Hematopoietic multipotent progenitor cell treated with erythropoietin and hydrocortisone succinate and interleukin-3 and kit ligand, for 17 days (in vitro differentiated cells): Measurements from ENCODE around the gene CUX1.
"Not testable (repeated sequence)": the region's sequence is repeated elsewhere in the genome, so short reads cannot be mapped to it uniquely, and the experiment has no call there.

Experiments used
- DNase-seq: peaks from one replicate; pipeline ENCODE4 v3.0.0-alpha.2; 2015; ENCODE audit warnings: low spot score

The CUX1 gene

DNA sequence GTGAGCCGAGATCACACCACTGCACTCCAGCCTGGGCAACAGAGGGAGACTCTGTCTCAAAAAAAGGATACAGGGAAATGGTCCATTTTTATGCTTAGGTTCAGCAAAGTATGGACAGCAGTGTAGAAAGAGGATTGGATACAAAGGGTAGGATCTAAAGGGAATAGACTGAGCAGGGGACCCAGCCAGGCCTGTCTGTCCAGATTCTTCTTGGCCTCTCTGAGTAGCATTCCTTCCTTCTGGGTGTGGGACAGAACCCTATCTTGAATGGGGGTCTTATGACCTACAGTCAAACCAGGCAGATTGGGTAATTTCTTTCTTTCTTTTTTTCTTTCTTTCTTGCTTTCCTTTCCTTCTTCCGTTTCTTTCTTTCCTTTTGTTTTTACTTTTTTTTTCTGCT is 494.9 kb downstream of the CUX1 start:
- DNase-seq, result no peak

DNA sequence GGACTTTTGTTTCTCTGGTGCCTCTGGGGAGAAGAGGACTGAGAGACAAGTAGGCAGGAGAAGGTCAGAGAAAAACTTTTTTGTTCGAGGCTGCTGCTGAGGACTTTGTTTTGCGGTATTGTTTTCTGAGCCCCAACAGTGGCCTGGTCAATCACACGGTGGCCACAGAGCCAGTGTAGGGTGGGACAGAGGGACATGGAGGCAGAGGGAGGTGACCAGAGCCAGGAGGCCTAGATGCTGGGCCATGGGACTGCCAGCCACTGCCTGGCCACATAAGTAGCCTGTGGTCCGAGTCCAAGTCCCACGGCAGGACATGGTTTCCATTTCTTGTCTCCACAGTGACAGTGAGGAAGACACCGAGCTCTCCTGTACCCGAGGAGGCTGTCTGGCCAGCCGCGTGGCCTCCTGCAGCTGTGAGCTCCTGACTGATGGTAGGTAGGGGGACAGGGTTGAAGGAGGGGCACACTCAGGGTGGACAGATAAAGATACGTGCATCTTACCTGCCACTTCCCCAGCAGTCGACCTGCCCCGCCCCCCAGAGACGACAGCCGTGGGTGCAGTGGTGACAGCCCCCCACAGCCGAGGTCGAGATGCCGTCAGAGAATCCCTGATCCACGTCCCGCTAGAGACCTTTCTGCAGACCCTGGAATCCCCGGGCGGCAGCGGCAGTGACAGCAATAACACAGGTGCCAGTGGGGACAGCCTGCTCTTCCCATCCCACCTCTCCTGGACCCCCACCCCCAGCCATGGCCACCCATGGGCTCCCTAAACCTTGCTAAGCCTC is 496.8 kb downstream of the CUX1 start:
- DNase-seq, result no peak

DNA sequence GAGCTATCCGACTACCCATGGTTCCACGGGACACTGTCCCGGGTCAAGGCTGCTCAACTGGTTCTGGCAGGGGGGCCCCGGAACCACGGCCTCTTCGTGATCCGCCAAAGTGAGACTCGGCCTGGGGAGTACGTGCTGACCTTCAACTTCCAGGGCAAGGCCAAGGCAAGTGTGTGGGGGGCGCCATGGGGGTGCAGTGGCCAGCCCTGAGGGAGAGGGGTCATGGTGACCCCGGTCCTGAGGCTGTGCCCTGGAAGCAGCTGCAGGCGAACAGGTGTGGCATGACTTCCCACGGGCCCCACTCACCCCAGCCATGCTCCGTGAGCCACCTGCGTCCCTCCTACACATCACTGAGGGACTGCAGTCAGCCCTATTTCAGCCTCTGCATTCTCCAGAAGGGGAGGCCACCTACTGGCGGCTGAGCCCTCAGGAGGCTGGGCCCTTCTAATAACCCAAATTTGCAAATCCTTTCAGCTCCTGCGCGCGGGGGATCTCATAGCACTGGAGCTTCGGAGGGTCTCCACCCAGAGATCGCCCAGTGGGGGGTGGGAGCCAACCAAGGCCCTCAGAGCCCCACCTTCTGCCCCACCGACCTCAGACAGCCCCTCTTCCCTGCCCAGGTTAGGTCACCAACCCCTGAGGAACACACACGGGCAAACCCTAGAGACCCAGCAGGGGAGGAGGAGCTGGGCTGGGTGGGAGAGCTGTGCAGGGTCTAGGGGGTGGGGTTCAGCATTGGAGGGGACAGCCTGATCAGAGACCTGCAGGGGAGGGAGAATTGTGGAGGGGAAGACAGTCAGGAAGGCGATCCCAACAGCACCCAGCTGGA is 500.0 kb downstream of the CUX1 start:
- DNase-seq, result no peak

DNA sequence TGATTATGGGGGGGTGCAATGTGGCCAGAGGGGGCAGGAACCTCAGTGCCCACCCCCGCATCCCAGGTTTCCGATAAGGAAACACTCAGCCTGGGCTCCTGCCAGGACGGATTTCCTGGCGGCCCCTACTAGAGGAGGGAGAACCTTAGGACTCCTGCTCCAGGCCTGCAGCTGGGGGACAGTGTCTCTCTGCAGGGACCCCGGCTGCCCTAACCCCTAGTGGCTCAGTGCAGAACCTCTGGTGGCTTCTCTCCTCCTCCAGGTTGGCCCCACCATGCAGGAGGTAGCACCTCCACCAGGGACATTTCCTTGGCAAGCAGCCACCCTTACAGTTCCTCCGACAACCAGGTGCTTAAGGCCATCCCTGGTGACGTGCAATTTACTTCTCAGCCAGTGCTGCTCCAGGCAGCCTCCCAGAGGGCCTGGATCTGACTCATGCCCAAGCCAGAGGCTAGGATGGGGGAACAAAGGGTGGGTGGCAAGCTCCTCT is 501.1 kb downstream of the CUX1 start:
- no peak for DNase-seq

DNA sequence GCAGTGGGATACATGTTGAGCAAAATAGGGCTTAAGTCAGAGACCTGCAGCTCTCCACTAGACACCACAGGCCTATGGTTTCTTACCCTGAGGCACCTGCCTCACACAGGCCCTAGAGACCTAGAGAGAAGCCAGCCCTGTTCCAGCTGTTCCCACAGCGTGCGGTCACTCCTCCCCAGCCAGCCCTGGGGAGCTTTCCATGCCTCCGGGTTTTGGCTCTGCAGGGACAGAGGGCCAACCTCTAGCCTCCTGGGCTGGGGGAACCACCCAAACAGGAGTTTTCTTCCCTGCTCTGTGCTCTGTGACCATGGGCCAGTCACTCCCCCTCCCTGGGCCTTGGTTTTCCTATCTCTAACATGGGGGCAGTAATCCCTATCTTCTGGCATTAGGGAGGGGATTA is 502.2 kb downstream of the CUX1 start:
- no peak for DNase-seq

DNA sequence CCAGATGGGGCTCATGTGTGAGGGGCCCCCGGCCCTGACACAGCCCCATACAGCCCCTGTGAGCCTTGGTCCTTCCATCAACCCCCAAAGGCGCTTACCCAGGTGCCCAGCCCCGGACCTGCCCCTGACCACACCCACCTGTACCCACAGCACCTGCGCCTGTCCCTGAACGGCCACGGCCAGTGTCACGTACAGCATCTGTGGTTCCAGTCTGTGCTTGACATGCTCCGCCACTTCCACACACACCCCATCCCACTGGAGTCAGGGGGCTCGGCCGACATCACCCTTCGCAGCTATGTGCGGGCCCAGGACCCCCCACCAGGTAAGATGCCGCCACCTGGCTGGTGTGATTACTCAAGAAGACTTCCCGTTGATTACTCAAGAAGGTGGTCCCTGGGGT is 502.8 kb downstream of the CUX1 start:
- no peak for DNase-seq

DNA sequence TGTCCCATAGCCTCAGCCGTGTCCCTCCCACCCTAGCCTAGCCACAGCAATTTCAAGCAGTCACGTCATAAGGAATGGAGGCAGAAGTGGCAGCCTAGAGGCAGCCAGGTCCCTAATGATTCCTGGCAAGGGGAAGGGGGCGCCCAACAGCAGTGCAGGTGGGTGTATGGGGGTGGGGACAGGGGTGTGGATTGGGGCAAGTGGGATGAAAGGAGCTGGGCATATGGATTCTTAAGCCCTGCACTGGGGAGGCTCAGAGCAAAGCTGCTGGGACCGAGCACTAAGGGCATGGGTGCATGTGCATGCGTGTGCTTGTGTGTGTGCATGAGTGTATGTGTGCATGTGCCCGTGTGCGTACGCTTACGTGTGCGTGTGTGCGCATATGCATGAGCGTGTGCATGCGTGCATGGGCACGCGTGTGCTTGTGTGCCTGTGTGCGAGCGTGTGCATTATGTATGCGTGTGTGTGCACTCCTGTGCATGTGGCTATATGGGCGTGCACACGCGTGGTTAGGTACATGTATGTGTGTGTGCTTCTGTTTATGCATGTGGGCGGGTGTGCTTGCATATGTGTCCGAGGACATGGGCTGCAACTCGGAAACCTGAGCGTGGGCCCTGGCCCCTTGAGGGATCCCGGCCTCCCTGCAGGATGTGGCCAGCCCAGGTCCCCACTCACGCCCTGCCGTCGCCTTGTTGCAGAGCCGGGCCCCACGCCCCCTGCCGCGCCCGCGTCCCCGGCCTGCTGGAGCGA is 503.4 kb downstream of the CUX1 start:
- no peak for DNase-seq

DNA sequence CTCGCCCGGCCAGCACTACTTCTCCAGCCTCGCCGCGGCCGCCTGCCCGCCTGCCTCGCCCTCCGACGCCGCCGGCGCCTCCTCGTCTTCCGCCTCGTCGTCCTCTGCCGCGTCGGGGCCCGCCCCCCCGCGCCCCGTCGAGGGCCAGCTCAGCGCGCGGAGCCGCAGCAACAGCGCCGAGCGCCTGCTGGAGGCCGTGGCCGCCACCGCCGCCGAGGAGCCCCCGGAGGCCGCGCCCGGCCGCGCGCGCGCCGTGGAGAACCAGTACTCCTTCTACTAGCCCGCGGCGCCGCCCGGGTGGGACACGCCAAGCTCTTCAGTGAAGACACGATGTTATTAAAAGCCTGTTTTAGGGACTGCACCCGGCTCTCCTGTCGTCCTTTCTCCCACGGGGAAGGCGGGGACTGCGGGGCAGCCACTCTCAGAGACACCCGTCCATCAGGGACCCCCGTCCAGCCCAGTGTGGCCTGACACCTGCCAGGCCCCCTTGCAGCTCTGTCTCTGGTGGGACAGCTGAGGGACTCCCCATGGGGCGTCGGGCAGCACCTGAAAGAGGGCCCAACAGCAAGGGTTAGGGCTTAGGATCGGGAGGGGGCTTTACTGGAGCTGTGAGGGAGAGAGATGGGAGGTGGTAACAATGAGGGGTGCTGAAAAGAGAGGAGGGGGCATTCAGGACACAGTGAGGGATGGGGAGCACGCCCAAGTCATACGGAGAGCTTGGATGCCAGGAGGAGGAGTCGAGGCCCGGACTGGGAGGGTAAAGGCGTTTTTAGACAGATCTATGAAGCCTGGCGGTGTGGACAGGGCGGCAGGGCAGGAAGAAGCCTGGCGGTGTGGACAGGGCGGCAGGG is 504.1 kb downstream of the CUX1 start:
- no peak for DNase-seq

DNA sequence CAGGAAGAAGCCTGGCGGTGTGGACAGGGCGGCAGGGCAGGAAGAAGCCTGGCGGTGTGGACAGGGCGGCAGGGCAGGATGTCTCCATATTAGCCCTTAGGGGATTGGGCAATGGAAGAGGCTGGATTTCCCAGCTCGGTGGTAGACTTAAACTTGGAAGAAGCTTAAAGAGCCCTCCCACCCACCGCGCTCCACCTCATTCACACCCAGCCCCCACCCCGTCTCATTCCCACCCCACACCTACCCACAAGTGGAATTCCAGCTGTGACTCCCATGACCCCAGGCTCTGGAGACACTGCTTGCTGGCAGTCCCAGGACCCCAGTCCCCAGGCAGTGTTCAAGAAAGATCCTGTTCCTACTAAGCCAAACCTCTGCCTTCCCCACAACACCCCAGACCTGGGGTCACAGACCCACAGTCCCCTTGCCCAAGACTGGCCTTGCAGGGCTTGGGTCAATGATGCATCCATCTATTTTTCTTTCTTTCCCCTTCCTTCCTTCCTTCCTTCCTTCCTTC is 504.8 kb downstream of the CUX1 start:
- DNase-seq, result no peak

DNA sequence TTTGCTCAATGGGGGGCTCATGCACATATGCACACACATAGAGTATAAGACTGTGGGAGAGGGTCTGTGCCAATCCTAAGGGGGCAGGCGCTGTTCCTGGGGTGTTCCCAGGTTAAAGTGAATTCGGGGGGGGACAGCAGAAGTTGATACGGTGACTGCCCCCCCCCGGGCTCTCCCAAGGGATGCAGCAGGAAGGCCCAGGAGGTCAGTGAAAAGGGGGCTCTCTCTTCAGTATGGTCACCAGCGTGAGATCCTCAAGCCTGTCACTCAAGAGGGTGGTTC is 506.4 kb downstream of the CUX1 start:
- no peak for DNase-seq

DNA sequence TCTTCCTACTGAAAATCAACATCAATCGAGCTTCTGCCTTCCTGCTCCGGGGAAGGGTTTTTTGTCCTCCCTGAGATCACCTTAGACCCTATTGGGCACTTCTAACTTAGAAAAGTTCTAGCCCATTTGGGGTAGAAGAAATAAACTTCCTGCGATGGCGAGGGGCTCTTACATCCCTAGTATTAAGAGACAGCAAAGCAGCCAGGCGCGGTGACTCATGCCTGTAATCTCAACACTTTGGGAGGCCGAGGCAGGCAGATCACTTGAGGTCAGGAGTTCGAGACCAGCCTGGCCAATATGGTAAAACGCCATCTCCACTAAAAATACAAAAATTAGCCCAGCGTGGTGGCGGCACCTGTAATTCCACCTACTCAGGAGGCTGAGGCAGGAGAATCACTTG is 507.7 kb downstream of the CUX1 start:
- not testable (repeated sequence) for DNase-seq

DNA sequence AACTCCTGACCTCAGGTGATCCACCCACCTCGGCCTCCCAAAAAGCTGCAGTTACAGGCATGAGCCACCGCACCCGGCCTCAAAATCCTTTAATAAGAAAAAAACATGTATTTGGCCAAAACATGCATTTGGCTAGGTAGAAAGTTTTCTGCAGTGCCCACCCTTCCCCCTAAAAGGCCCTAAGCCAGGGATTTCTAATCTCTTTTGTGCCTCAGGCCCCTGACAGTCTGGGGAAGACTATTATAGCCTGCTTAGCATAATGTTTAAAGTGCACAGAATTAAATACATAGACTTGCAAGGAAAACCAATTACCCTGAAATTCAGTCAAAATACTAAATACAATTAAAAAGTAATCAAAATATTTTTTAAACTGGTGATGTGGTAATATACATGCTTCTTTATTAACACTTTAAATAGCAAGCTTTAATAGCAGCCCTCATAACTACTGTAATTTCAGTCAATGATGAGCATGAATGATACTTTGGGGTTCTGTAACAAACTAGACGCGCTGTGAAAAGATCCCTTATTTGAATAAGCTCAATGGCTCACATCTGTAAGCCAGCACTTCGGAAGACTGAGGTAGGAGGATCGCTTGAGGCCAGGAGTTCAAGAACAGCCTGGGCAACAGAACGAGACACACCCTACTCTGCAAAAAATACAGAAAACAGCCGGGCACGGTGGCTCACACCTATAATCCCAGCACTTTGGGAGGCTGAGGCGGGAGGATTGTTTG is 508.9 kb downstream of the CUX1 start:
- no peak for DNase-seq

DNA sequence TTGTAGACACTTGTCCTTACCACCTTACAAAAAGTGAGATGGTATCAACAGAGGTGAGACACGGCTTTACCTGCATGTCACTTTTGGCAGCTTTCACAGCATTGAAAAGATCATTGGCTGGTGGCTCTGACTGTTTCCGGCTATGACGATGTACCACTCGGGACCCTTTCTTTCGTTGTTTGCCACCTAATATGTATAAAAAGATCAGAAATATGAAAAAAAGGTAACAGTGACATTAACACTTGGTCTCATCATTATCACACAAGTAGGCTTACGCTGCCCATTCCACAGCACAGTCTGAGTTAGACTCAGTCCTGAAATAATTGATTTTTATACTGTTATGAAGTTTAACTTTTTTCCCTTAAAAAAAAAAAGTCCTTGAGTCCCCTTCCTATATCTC is 509.8 kb downstream of the CUX1 start:
- not testable (repeated sequence) for DNase-seq

DNA sequence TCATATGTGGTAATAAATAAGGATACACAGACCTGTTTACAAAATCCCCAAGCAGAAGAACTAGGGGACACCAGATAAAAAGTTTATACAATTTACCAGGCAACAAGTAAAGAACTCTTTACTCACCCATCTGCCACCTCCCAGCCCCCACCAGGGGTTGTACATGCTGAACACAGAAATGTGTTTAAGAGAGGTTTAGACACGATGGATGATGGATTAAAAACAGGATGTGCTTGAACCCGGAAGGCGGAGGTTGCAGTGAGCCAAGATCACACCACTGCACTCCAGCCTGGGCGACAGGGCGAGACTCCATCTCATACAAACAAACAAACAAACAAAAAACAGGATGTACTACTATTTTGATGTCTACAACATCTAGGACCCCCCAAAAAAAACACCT is 511.4 kb downstream of the CUX1 start:
- not testable (repeated sequence) for DNase-seq

DNA sequence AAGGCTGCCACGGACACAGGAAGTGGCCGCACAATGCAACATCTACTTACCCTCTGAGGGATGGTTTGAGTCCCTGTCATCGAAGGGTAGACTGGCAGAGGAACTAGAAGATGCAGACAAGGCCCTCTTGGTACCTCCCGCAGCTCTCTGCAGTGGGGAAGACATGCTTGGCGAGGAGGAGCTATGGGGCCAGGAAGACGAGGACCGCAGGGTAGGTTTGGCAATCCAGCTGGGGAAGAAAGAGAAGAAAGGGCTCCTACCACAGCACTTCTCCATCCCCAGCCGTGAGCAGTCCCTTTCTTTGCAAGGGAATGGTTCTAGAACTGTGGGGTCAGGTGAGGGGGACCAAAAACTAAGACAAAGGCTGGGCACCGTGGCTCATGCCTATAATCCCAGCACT is 511.9 kb downstream of the CUX1 start:
- DNase-seq, result not testable (repeated sequence)

DNA sequence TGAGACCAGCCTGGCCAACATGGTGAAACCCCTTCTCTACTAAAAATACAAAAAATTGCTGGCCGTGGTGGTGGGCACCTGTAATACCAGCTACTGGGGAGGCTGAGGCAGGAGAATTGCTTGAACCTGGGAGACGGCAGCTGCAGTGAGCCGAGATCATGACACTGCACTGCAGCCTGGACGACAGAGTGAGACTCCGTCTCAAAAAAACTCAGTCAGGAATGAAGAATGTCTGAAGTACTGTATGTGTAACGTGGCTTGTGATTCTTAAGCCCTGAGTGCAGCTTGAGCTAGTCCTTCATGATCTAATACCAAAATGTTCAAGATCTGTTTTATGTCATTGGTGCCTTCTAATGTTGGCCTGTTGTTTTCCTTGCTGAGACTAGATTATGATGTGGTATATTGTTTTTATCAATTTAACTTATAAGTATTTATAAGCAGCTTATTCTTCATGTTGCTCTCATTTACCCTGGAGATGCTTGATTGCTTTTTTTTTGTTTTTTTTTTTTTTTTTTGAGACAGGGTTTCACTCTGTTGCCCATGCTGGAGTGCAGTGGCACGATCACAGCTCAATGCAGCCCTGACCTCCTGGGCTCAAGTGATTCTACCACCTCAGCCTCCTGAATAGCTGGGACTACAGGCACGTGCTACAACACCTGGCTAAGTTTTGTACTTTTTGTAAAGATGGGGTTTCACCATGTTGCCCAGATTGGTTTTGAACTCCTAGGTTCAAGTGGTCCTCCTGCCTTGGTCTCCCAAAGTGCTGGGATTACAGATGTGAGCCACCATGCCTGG is 513.4 kb downstream of the CUX1 start:
- not testable (repeated sequence) for DNase-seq
